Amniotic epithelial cell (primary cell): ENCODE results near the gene AFF2.
"Not testable (repeated sequence)": the region's sequence is repeated elsewhere in the genome, so short reads cannot be mapped to it uniquely, and the experiment has no call there.

ENCODE experiments used
- DNase-seq: peaks from one replicate; pipeline ENCODE4 v3.0.0-alpha.2; 2010; ENCODE audit warnings: low read depth

Gene AFF2

DNA sequence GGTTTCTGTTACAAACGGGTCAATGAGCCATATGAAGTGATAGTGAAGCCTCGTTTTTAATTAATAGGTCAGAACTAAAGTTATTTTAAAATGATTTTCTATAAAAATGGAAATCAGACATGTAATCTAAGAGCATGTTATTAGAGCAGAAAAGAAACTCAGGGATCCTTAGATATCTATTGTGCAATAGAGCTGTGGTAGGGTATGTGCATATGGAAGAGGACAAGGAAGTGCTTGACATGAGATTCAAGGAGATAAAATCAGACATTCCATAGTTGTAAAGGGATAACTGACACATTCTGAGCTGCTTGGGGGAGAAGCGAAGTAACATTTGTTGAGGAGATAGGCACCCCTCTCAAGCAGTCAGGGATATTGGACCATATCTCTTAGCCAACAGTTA is 143.0 kb downstream of the AFF2 start:
- DNase-seq = no peak

DNA sequence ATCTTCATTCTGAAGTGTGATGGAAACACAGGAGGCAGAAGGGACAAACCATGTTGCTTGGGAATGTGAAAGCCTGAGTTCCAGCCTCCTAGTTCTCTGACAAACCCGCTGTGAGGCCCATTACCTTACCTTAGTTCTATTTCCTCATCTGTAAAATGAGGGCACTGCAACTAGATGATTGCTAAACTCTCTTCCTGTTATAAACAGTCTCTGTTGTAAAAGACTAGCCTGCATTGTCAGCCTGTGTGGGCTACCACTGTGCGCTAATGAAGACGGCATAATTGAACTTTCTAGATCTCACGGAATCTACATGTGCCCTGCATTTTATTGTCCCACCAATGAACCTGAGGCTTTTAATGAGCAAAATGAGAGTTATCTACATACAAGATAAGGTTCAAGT is 147.2 kb downstream of the AFF2 start:
- no peak for DNase-seq

DNA sequence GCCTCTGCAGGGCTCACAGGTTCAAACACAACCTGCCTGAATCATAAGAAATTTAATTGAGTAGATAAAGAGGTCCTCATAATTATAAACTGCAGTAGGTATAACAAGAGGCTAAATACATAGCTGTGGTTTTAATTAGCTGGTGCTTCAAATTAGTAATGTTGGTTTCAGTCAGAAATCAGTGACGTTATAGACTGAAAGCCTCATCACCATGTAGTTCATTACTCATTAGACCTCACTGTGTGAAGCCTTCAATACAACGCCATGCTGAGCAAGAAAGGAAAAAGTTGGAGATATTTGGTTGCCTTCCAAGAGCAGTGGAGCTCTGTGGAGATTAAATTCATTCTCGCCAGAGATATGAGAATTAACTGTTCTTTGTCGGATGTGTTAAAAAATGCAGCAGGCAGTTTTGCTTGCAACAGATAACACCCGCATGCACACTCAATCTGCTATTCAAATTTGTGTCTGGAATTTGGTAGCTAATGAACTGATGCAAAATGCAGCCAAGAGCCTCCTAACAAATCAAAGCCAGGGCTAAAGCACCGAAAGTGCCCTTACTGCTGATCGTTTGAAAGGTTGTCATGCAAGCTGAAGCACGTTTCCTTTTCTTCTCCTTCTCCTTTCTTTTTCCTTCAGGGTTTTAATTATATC is 148.9 kb downstream of the AFF2 start:
- DNase-seq = peak; percentile 23

- DNase-seq = peak; percentile 25
Measured at GRCh38 chrX:148658115-148658730, 157.8 kb downstream of the AFF2 start.

- DNase-seq = peak; percentile 44
Measured at GRCh38 chrX:148659481-148659880, 159.1 kb downstream of the AFF2 start.

DNA sequence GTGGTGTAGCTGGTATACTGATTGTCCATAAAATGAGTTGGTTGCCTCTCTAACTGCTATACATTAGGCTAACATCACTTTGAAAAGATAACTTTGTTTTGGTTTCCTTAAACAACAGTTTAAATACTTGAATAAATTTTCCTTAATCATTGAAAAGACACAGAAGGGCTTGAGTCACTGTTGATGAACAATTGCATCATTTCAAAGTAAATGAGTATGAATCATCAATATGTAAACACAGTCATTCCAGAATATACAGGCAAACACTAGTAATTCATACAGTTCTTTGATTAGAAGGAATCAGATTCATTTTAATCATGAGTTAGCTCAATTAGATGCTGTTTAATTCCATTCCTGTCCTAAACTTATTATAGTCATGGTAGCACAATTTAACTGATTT is 160.6 kb downstream of the AFF2 start:
- DNase-seq = peak; percentile 45

- DNase-seq = no peak
Measured at GRCh38 chrX:148662014-148662413, 161.6 kb downstream of the AFF2 start.

DNA sequence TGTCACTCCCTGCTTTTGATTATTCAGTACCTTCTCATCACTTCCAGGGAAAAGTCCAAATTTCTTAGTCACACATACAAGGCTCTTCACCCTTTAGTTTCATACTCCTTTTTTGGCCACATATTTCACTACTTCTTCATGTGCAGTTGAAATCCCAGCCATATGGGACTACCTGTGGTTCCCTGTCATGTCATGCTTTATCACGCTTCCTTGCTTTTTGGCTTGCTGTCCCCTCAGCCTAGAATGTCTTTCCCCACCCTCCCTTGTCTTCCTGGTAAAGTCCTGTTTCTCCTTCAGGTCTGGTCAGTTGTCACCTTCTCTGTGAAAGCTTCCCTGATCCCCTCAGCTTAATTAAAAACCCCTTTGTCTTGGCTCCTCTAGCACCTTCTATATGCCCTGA is 163.8 kb downstream of the AFF2 start:
- DNase-seq = no peak

DNA sequence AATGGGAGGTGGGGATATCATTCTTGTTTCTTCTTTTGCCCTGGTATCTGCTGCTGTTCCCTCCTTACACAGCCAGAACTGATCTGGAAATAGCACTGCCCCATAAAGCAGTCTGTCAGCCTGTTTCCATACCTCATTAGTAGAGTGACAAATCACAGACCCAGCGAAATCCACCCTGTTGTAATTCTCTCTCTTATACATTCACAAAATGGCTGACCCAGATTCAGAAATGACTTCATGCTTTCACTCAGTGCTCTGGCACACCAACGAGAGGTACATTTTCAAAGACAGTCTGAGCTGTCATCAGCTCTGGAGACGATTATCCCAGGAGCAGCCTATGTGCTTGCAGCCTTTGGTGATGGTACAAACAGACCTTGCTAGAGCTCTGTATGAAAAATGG is 164.6 kb downstream of the AFF2 start:
- DNase-seq = no peak

DNA sequence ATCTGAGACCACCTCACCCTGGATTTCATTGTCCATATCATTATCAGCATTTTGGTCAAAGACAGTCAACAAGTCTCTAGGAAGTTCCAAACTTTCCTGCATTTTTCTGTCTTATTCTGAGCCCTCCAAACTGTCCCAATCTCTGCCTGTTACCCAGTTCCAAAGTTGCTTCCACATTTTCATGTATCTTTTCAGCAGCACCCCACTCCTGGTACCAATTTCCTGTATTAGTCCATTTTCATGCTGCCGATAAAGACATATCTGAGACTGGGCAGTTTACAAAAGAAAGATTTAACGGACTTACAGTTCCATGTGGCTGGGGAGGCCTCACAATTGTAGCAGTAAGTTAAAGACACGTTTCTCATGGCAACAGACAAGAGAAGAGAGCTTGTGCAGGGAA is 168.8 kb downstream of the AFF2 start:
- DNase-seq = not testable (repeated sequence)

DNA sequence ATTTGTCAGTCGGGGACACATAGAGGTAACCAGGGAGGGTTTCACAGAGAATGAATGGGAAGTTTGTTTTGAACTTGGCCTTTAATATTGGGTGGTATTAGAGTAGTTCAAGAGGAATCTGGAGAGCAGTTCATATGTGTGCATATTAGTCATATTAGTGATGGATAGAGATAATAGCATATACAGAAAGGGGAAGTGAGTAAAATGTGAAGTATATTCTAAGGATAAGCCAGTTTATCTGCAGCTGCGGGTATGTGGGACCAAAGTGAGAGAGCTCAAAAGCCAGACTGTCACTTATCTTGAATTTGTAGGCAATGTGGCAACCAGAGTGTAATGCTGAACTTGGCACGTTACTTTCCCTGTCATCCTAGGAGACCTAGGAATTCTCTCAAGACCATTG is 169.9 kb downstream of the AFF2 start:
- no peak for DNase-seq

GRCh38 chrX:148672517-148672916 is 172.1 kb downstream of the AFF2 start:
- no peak for DNase-seq

- DNase-seq = no peak
Measured at GRCh38 chrX:148681605-148682004, 181.2 kb downstream of the AFF2 start.

DNA sequence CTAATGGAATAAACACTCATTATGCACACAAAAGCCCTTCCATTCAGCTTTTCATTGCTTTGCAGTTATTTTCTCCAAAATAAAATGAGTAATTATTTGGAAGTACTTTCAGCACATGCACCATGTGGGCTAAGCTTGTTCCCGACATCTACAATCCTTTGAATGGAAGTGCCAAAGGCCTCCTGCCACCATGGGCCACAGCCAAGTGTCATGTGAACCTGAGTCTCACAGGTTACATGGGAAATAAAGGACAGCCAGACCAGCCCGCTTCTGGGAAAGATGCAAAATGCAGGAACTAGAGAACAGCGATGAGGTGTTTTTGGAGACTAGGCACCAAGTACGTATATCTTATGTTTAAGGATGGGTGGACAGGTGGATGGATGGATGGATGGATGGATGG is 181.8 kb downstream of the AFF2 start:
- DNase-seq = no peak

GRCh38 chrX:148691456-148691855 is 191.0 kb downstream of the AFF2 start:
- no peak for DNase-seq

GRCh38 chrX:148695255-148695654 is 194.8 kb downstream of the AFF2 start:
- no peak for DNase-seq

GRCh38 chrX:148698221-148698620 is 197.8 kb downstream of the AFF2 start:
- DNase-seq = no peak

GRCh38 chrX:148700021-148700420 is 199.6 kb downstream of the AFF2 start:
- no peak for DNase-seq

GRCh38 chrX:148713981-148714380 is 213.6 kb downstream of the AFF2 start:
- peak; percentile 27 for DNase-seq

DNA sequence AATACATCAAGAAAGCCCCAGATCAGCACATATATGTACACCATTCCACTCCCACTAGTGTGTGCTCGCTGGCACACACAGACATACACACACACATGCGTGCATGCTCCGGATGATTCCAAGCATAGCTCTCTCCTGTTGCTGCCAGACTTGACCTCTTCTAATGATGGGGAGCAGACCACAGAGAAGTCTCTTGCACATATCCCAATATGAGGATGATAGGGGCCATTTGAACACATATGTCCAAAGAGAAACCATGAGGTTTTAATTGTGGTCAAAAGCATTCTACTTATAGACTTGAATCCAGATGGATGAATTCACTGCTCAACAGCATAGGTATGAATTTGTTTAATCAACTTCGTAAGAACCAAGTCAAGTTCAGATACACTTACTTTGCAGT is 214.9 kb downstream of the AFF2 start:
- DNase-seq = no peak

- no peak for DNase-seq
Measured at GRCh38 chrX:148722966-148723365, 222.5 kb downstream of the AFF2 start.

DNA sequence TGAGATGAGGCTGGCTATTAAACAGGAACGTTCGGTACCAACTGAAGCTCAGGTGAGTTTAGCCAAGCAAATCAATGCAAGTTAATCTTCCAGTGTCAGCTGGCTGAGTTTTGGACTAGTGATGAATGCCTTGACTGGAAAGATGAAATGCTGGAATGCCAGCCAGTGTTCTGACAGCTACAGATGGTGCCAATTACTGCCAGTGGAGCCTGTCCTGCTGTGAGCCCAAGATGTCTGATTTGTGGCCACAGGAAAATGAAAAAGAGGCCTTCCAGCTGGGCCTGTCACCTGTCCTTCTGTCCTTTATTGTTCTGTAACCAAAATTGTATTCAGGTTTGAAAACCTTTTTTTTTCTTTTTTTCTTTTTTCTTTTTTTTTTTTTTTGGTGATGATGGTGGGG is 223.1 kb downstream of the AFF2 start:
- no peak for DNase-seq

DNA sequence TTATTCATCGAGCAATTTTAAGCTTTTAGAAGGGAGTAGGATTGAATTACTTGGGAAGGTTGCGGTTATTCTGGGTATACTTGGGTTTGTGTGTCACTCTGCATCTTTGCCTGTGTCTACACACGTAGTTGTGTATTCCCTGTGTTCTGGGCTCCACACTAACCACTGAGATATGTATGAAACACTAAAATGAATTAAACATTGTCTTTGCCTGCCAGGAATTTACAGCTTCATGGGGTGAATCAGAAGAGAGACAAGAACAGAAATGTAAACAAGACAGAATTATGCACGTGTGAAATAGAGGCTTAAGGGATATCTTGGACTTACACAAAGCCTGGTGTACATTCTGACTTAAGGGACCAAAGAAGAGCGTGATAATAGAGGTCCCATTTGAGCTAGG is 228.5 kb downstream of the AFF2 start:
- peak; percentile 30 for DNase-seq

DNA sequence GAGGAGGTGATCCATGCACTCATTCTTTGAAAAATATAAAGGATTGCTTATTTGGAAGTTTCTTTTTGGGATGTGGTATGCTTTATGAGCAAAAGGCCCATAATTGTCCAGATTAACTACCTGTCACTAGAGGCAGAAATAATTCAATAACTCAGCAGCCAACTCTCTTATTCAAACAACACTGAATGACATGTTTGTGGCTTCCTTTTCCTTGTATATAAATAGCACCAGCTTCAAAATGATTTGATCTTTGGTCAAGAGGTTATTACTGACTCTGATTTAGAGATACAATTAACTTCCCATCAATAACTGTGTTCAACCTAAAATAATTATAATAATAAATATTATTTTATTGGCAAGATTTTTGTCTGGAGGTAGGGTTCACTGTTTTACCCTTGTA is 232.3 kb downstream of the AFF2 start:
- no peak for DNase-seq
